Hepatocyte (in vitro differentiated cells): ENCODE results near the gene NRCAM.

Experiments
- EZH2 ChIP-seq: fragments of 200-600 bp; sonication (generic); IDR thresholded peaks from 2 replicates; pipeline ENCODE4 v1.6.1; 2016; ENCODE audit warnings: antibody characterized with exemption, mild to moderate bottlenecking, borderline replicate concordance
- EZH2phosphoT487 ChIP-seq: fragments of 200-600 bp; sonication (generic); IDR thresholded peaks from one replicate; pipeline ENCODE4 v1.6.1; 2018; ENCODE audit warnings: antibody characterized with exemption, mild to moderate bottlenecking, low read depth, moderate library complexity; ENCODE audit not compliant: unreplicated experiment, severe bottlenecking
- TF ChIP-seq, protein P1 (sequence below): fragments of 200-600 bp; sonication (generic); IDR thresholded peaks from 2 replicates; pipeline ENCODE4 v1.5.1; 2016; ENCODE audit warnings: antibody characterized with exemption, mild to moderate bottlenecking; ENCODE audit not compliant: poor library complexity

GRCh38 chr7:108285778-108286177 is 170.5 kb downstream of the NRCAM start:
- TF ChIP-seq, protein P1, sequence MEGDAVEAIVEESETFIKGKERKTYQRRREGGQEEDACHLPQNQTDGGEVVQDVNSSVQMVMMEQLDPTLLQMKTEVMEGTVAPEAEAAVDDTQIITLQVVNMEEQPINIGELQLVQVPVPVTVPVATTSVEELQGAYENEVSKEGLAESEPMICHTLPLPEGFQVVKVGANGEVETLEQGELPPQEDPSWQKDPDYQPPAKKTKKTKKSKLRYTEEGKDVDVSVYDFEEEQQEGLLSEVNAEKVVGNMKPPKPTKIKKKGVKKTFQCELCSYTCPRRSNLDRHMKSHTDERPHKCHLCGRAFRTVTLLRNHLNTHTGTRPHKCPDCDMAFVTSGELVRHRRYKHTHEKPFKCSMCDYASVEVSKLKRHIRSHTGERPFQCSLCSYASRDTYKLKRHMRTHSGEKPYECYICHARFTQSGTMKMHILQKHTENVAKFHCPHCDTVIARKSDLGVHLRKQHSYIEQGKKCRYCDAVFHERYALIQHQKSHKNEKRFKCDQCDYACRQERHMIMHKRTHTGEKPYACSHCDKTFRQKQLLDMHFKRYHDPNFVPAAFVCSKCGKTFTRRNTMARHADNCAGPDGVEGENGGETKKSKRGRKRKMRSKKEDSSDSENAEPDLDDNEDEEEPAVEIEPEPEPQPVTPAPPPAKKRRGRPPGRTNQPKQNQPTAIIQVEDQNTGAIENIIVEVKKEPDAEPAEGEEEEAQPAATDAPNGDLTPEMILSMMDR, result no peak
- no peak for TF ChIP-seq EZH2phosphoT487
- no peak for TF ChIP-seq EZH2
